DMS79 (cell line): Measurements from ENCODE around the gene CCDC90B.

Experiments
- DNase-seq: peaks from one replicate; lab custom pipeline; 2025; lab: John Stamatoyannopoulos, UW

CCDC90B gene

DNA sequence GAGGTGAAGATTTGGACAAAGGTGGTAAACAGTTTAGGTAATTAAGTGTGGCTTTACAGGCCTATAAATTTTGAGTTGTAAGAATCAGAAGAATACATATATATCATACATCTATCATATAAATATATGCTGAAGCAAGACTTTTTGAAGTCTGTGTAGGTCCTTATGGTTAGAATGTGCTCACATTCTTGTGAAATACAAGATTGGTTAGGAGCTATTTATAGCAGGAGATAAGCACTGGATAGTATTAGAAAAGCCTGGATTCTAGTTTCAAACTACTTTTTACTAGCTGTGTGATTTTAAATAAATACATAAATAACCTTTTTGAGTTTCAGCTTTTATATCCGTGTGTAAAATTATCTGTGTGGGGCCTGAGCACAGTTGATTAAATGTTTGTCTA lies 50.3 kb downstream of the CCDC90B start:
- no peak for DNase-seq

DNA sequence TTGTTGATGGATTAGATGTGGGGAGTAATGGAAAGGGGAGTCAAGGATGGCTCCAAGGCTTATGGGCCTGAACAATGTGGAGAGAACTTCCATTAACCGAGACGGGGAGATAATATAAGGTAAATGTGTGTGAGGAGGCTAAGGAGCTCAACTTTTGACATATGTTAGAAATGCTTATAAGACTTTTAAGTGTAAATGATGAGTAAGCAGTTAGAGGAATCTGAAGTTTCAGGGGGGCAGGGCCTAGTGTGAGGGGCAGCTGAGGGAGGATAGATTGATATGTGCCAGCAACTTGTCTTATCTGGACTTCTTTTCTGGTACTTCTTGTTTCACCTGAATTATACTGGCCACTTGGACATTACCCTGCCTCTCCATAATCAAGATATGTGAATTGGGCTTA lies 62.7 kb downstream of the CCDC90B start:
- DNase-seq = no peak

GRCh38 chr11:83222499-83222898 lies 63.7 kb downstream of the CCDC90B start:
- no peak for DNase-seq

GRCh38 chr11:83221694-83222093 lies 64.5 kb downstream of the CCDC90B start:
- DNase-seq = no peak

GRCh38 chr11:83220260-83220659 lies 65.9 kb downstream of the CCDC90B start:
- DNase-seq = peak; percentile 29

DNA sequence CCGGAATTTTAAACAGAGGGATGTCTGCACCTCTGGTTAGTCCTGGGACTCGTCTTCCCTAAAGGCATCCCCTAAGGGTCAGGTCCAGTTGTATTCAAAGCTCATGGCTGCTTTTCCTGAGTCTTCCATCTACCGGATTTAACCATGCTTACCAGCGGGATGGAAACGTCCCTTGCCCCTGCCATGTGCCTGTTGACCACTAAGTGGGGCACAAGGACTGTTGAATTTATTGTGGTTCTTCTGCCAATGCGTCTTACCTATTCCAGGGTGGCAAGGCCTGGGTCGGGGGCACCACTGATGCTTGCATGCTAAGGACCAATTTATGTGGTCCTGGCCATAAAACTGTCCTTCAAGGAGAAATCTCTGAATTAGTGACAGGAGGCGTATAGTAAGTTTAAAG lies 67.1 kb downstream of the CCDC90B start:
- DNase-seq = no peak
